T-helper 1 cell (primary cell): ENCODE measurements around the gene ATRNL1.
"Not testable (repeated sequence)": the region's sequence is repeated elsewhere in the genome, so short reads cannot be mapped to it uniquely, and the experiment has no call there.

ENCODE experiments used
- DNase-seq, 5 donors: peaks; one replicate each; pipeline ENCODE4 v3.0.0-alpha.2; 2012 to 2020

Gene ATRNL1

GRCh38 chr10:115091161-115091560 lies 2.0 kb upstream of the ATRNL1 start:
- no peak for DNase-seq

- DNase-seq, result no peak
Measured at GRCh38 chr10:115092258-115092554, 959 bp upstream of the ATRNL1 start.

- DNase-seq, result peak in 2 of 5 donors; percentile 7 to 14
Measured at GRCh38 chr10:115092555-115093285, 445 bp upstream of the ATRNL1 start.

GRCh38 chr10:115093776-115094408 lies 727 bp downstream of the ATRNL1 start:
- no peak for DNase-seq

- no peak for DNase-seq
Measured at GRCh38 chr10:115094416-115095140, 1.4 kb downstream of the ATRNL1 start.

- no peak for DNase-seq
Measured at GRCh38 chr10:115095758-115096157, 2.6 kb downstream of the ATRNL1 start.

- no peak for DNase-seq
Measured at GRCh38 chr10:115103700-115104099, 10.5 kb downstream of the ATRNL1 start.

- not testable (repeated sequence) for DNase-seq
Measured at GRCh38 chr10:115105411-115105810, 12.2 kb downstream of the ATRNL1 start.

GRCh38 chr10:115107830-115108229 lies 14.7 kb downstream of the ATRNL1 start:
- no peak for DNase-seq

GRCh38 chr10:115117301-115117700 lies 24.1 kb downstream of the ATRNL1 start:
- DNase-seq, result no peak

- DNase-seq, result no peak
Measured at GRCh38 chr10:115118346-115118745, 25.2 kb downstream of the ATRNL1 start.

- no peak for DNase-seq
Measured at GRCh38 chr10:115125505-115125904, 32.3 kb downstream of the ATRNL1 start.

- peak in 1 of 5 donors; percentile 3 for DNase-seq
Measured at GRCh38 chr10:115129752-115130151, 36.6 kb downstream of the ATRNL1 start.

- DNase-seq, result no peak
Measured at GRCh38 chr10:115136616-115137015, 43.5 kb downstream of the ATRNL1 start.

- DNase-seq, result no peak
Measured at GRCh38 chr10:115141254-115141653, 48.1 kb downstream of the ATRNL1 start.

- no peak for DNase-seq
Measured at GRCh38 chr10:115157357-115157756, 64.2 kb downstream of the ATRNL1 start.

GRCh38 chr10:115163129-115163528 lies 70.0 kb downstream of the ATRNL1 start:
- no peak for DNase-seq

- no peak for DNase-seq
Measured at GRCh38 chr10:115164220-115164619, 71.1 kb downstream of the ATRNL1 start.

- no peak for DNase-seq
Measured at GRCh38 chr10:115167751-115168150, 74.6 kb downstream of the ATRNL1 start.

- no peak for DNase-seq
Measured at GRCh38 chr10:115171392-115171960, 78.3 kb downstream of the ATRNL1 start.

- no peak for DNase-seq
Measured at GRCh38 chr10:115173915-115174443, 80.8 kb downstream of the ATRNL1 start.

- not testable (repeated sequence) for DNase-seq
Measured at GRCh38 chr10:115207276-115207675, 114.1 kb downstream of the ATRNL1 start.

GRCh38 chr10:115209133-115209532 lies 116.0 kb downstream of the ATRNL1 start:
- no peak for DNase-seq
